Testis (tissue), 3 donors: ENCODE measurements around the gene HIRA. TPM values are rescaled to one million over a fixed set of nuclear protein-coding genes. Genes with fewer than 3 reads are reported as not detected.

ENCODE experiments used
- DNase-seq: peaks from one replicate; pipeline ENCODE4 v3.0.0-alpha.2; 2019
- H3K27ac ChIP-seq, 2 donors: fragments of 200-600 bp; sonication (generic); one replicate each; pipeline ENCODE4 v1.5.1; 2019
- H3K27me3 ChIP-seq: fragments of 200-600 bp; sonication (generic); one replicate; pipeline ENCODE4 v1.5.1; 2019
- H3K36me3 ChIP-seq: fragments of 200-600 bp; sonication (generic); one replicate; pipeline ENCODE4 v1.5.1; 2017; ENCODE audit warnings: low read depth; ENCODE audit errors: missing control alignments
- H3K4me1 ChIP-seq: fragments of 200-600 bp; sonication (generic); one replicate; pipeline ENCODE4 v1.5.1; 2019
- H3K4me3 ChIP-seq, 2 donors: fragments of 200-600 bp; sonication (generic); one replicate each; pipeline ENCODE4 v1.5.1; 2017 to 2019
- H3K9me3 ChIP-seq: fragments of 200-600 bp; sonication (generic); one replicate; pipeline ENCODE4 v1.5.1; 2017
- CTCF ChIP-seq, 3 experiments: fragments of 450-650 bp in 2 of 3; fragments of 200-600 bp in 1 of 3; sonication (generic) in 1 of 3; IDR thresholded peaks; one replicate each; pipeline ENCODE4 v1.5.1; 2016 to 2019; ENCODE audit warnings: antibody characterized with exemption in 3 of 3, mild to moderate bottlenecking in 2 of 3, moderate library complexity in 1 of 3
- POLR2A ChIP-seq: fragments of 450-650 bp; IDR thresholded peaks from one replicate; pipeline ENCODE4 v1.6.1; 2017; ENCODE audit warnings: antibody characterized with exemption, mild to moderate bottlenecking, moderate library complexity
- WGBS, 2 donors: methylation state at CpG; one replicate each; pipeline ENCODE4 v1.1.5; 2018; 5-methylcytosine and 5-hydroxymethylcytosine counted together
- intact Hi-C: fragments of 100-400 bp; cut with DNase I; formaldehyde crosslinking; loops from one replicate; pipeline ENCODE4 v1.15.1; 2023; ENCODE audit warnings: low total_unique reads
- polyA plus RNA-seq: library from polyadenylated mRNA; stranded (reverse); fragments of 350-450 nt; fragmentation: Illumina TruSeq; extraction: RNeasy Lipid Tissue Mini Kit (QIAGEN cat#74804); gene quantifications from one replicate; pipeline ENCODE4 v1.2.3, GENCODE V29; 2014; ENCODE audit warnings: low read depth, low replicate concordance; ENCODE audit not compliant: insufficient read depth
- total RNA-seq, 2 donors: library from RNA; depleted of rRNA; stranded (reverse); fragments of >200 nt; gene quantifications; one replicate each; pipeline ENCODE4 v1.2.3, GENCODE V29; 2016

HIRA gene
- total and polyA plus RNA-seq, 3 donors from 2014 or later, result 17.7 to 25.7 (median 21.8) TPM

GRCh38 chr22:19449422-19449767 is 17.9 kb upstream of the HIRA start:
- Histone ChIP-seq H3K27me3 (no peaks in the 10 kb centered on the region), H3K36me3 (no peaks in the 10 kb centered on the region), H3K4me1 (peaks cover 19% of the 10 kb centered on the region), H3K4me3 (no peak overlapping the region), H3K27ac (no peak overlapping the region), H3K9me3 (no peaks in the 10 kb centered on the region)
- DNase-seq, result no peak
- TF ChIP-seq CTCF (IDR thresholded peaks at IDR 0.05), result no peak
- no peak for TF ChIP-seq POLR2A
- WGBS, 2 donors, result 83 to 87% methylated on average over 2 of the region's 2 CpGs
- intact Hi-C loops, result no loop called here

GRCh38 chr22:19448739-19449421 is 17.3 kb upstream of the HIRA start:
- TF ChIP-seq CTCF (IDR thresholded peaks at IDR 0.05) (no peak), POLR2A (no peak)
- WGBS, 2 donors, result 66 to 68% methylated on average over 5 of the region's 5 CpGs

GRCh38 chr22:19448076-19448607 is 16.6 kb upstream of the HIRA start:
- Histone ChIP-seq H3K27ac (peak overlapping the region; percentile 87 to 90), H3K27me3 (no peaks in the 10 kb centered on the region), H3K9me3 (no peaks in the 10 kb centered on the region), H3K4me3 (peak overlapping the region; percentile 93 to 94), H3K36me3 (no peaks in the 10 kb centered on the region), H3K4me1 (peaks cover 19% of the 10 kb centered on the region)
- DNase-seq, result peak; percentile 26
- intact Hi-C loops, result no loop called here
- 7 to 16% methylated on average over 14 of the region's 14 CpGs for WGBS, 2 donors
- TF ChIP-seq CTCF (IDR thresholded peaks at IDR 0.05) (no peak), POLR2A (no peak)

More at GRCh38 chr22:19448739-19449421, 17.3 kb upstream of the HIRA start:
- no peak overlapping the region for H3K27ac ChIP-seq
- no peak for DNase-seq
- intact Hi-C loops, result no loop called here
- H3K36me3 ChIP-seq, result no peaks in the 10 kb centered on the region
- peaks cover 19% of the 10 kb centered on the region for H3K4me1 ChIP-seq
- no peaks in the 10 kb centered on the region for H3K27me3 ChIP-seq
- H3K4me3 ChIP-seq, result no peak overlapping the region
- no peaks in the 10 kb centered on the region for H3K9me3 ChIP-seq

DNA sequence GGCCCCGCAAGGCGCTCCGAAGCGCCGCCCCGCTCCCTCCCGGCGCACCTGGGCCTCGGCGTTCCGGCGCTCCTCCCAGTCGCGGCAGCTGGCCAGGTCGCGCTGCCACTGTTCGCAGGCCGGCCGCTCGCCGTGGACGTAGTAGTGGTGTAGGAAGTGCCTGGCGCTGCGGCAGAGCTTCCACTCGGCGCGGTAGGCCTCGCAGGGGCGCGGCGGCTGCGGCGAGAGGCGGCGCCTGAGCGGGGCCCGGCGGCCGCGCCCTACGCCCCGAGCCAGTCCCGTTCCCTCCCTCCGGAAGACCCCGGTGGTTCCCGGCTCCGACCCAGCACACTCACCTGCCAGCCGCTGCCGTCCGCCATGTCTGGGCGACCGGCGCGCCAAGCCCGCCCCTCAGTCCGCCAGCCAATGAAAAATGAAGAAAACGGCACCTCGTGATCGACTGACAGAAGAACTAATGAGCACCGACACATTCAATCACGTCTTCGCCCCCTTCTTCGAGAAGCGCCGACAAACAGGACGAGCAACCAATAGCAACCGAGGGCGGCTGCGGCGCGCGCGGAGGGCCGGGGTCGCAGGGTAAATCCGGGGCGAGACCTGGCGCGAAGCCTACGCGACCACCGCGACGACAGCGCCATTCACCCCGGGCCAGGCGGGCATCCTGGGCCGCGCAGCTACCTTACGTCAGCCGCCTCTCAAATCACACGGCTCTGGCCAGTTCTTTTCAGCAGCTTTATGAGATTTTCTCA is 16.0 kb upstream of the HIRA start, which contains the start of gene C22orf39:
Gene C22orf39 (minus strand): TSS at position 382 of the 746 bp plus-strand sequence. CDS start 23 bp downstream, at position 359.
- peaks cover 20% of the 10 kb centered on the region for H3K4me1 ChIP-seq
- H3K9me3 ChIP-seq, result no peaks in the 10 kb centered on the region
- H3K27ac ChIP-seq, result peak within 1 kb of the TSS; percentile 87 to 90
- 0% methylated on average over 5 to 92 of the region's 92 CpGs for WGBS, 2 donors
- H3K27me3 ChIP-seq, result no peaks in the 10 kb centered on the region
- intact Hi-C loops, result no loop called here
- TF ChIP-seq CTCF (IDR thresholded peaks at IDR 0.05), result no peak
- TF ChIP-seq POLR2A, result peak; percentile 27
- no peaks in the 10 kb centered on the region for H3K36me3 ChIP-seq
- H3K4me3 ChIP-seq, result peak within 1 kb of the TSS; percentile 93 to 94
- DNase-seq, result peak; percentile 97
